GM19239 (cell line): ENCODE results near the gene TBC1D8.
A peak's percentile ranks its signal among the peaks of the same experiment; 100 is the strongest.
"Not testable (repeated sequence)": the region's sequence is repeated elsewhere in the genome, so short reads cannot be mapped to it uniquely, and the experiment has no call there.

Experiments used
- DNase-seq: peaks from one replicate; pipeline ENCODE4 v3.0.0; 2011; ENCODE audit warnings: low spot score; ENCODE audit not compliant: insufficient read length
- FAIRE-seq: peaks from 2 replicates; lab custom pipeline; 2011; peaks lifted over from hg19 to GRCh38; lab: Jason Lieb, UNC

TBC1D8 gene

DNA sequence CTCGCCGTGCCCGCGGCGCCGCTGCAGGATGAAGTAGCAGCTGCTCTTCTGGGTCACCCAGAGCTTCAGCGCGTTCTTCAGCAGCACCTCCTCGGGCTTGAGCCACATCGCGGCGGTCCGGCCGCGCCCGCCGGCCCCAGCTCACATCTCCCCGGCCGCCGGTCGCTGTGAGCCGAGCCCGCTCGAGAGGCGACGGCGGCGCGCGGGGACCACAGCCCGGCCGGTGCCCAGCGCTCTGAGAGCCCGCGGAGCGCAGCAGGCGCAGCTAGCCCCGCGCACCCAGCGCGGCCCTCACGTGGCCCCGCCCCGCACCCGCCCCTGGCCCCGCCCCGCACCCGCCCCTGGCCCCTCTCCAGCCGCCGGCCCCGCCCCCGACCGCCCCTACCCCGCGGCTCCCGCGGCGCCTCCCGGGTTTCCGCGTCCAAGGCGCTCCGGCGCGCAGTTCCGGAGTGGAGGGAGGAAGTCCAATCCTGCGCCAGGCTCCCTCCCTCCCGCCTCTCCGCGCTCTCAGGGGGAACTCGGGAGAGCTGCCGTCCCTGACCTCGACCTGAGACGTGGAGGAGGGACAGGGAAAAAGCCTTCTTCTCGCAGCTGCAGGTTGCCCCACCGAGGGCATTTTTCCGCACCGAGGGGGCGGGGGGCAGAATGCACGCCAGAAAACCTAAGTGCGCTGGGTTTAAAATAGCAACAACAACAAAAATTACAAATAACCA, at the start of gene TBC1D8:
Gene TBC1D8 (minus strand): TSS at position 237 of the 713 bp plus-strand sequence. CDS start 129 bp downstream, at position 108.
- peak; percentile 86 for DNase-seq
- FAIRE-seq, result no peak

GRCh38 chr2:101200676-101201075, 49.5 kb upstream of the TBC1D8 start:
- DNase-seq (no peak), FAIRE-seq (no peak)

DNA sequence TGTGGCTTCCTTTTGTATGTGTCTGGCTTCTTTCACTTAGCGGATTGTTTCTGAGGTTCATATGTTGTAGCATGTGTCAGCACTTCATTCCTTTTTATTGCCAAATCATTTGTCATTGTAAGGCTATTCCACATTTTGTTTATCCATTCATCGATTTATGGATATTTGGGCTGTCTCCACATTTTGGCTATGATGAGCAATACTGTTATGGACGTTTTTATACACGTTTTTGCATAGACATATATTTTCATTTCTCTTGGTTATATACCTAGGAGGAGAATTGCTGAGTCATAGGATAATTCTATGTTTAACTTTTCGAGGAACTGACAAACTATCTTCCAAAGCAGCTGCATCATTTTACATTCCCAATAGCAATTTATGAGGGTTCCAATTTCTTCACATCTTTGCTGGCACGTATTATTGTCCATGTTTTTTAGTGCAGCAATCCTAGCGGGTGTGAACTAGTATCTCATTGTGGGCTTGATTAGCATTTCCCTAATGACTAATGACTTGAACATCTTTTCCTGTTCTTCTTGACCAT, 48.1 kb upstream of the TBC1D8 start:
- FAIRE-seq (no peak), DNase-seq (no peak)

GRCh38 chr2:101197814-101198213, 46.6 kb upstream of the TBC1D8 start:
- FAIRE-seq (no peak), DNase-seq (no peak)

DNA sequence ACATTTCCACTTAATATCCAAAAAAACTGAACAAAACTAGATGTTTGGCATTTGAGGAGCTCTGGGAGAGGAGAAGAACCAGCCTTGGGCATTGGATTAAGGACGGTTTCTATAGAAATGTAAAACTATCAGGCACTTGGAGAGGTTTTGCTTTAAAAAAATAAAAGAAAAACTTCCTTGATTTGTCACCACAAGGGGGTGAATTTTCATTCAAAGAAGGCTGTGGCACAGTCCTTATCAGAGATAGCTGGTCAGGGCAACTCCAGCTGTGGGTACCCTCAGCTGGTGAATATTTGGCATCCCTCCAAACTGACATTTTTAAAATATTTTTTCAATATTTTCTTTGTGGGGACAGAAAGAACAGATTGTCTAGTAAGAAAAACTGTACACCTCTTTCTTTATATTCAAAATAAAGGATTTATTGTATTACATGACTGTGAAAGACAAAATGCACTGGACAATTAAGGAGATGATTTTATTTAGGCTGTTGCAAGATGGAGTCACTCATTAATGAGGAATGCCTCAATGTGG, 46.1 kb upstream of the TBC1D8 start:
- no peak for FAIRE-seq
- DNase-seq, result no peak

DNA sequence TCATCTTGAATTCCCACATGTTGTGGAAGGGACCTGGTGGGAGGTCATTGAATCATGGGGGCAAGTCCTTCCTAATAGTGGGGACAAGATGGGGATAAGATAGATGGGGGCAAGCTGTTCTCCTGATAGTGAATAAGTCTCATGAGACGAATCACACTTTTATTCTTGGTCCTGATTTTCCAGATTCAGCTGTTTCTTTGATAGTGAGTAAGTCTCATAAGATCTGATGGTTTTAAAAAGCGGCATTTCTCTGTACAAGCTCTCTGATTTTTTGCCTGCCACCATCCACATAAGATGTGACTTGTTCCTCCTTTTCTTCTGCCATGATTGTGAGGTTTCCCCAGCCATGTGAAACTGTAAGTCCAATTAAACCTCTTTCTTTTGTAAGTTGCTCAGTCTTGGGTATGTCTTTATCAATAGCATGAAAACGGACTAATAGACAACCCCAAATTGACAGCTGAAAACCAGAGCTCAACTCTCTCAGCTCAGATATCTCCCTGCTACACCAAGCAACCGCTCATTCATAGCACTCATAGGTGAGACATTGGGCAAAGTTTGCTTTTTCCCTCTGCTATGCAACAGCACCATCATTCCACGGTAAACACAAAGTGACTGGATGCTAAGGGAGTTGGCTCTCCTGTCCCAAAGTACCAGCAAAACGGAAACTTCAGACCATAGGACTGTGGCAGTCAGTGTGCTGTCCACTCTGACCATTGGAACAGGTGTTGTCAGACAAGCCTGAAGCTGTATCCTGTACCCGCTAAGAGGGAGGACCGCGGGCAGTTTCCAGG, 44.9 kb upstream of the TBC1D8 start:
- FAIRE-seq, result no peak
- no peak for DNase-seq

DNA sequence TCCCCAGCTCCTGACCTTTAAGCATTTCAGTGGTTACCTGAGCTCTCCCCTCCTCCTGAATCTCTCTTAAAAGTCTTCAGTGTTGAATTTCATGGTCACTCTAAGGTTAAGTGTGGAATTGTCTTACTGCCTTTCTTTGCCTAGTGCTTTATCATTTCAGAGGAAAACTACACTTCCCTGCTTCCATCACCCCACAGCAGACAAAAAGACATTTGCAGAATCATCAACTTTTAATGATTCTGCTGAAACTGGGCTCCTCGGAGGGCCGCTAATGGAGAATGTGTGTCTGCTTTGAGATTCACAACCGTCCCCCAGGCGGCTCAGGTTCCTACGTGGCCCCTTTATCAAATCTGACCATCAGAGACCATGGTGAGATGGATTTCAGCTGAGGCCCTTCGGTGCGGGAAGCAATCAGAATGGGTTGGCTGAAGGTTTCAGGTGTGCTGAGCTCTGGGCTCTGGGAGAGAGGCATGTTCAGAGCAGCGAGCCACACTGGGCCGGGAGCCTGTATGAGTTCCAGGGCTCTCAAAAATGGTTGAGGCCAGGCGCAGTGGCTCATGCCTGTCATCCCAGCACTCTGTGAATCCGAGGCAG, 41.9 kb upstream of the TBC1D8 start:
- no peak for DNase-seq
- no peak for FAIRE-seq

- FAIRE-seq (no peak), DNase-seq (no peak)
Measured at GRCh38 chr2:101190747-101191516, 39.8 kb upstream of the TBC1D8 start.

DNA sequence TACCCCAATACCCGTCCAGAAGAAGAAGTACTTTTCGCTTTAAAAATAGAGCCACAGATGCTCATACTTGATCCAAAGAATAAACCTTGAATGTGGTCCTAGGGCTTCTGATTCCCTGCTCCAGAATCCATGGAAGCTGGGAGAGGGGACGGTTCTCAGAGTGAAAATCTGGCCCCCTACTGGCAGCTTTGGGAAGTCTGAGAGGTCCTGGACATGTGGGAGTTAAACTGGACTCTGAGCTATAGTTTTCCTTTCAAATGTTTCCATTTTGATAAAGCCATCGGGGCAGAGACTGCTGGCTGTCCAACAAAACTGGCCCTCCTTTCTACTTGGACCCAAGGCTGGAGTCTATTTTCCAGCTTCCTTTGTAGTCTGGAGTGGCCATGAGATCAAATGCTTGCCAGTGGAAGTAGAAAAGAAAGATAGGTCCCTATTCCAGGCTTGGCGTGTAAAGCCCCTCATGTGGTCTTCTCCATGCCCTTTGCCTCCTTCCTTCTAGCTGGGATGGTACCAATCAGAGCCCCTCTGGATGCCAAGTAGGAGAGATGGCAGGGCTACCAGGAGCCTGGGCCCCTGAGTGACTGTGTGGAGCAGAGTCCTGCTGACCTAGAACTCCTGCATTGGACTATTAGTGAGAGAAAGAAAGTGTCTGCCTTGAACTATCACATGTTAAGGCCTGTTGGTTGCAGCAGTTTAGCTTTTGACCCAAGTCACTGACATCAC, 37.7 kb upstream of the TBC1D8 start:
- DNase-seq, result no peak
- FAIRE-seq, result no peak

DNA sequence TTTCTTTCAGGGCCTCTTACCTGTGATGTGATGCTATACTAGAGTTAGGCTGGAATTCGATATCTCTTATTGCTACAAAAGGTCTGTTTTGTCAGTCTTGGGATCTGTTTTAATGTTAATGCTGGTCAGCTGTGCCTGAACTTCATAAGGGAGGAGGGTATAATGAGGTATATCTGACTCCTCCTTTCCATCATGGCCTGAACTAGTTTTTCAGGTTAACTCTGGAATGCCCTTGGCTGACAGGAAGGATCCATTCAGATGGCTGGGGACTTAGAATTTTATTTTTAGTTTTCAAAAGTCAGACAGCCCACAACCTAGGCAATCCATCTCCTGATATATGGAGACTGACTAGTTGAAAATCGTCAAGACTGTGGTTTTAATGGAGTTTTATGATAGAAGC, 35.9 kb upstream of the TBC1D8 start:
- no peak for FAIRE-seq
- no peak for DNase-seq

- no peak for DNase-seq
- FAIRE-seq, result no peak
Measured at GRCh38 chr2:101185656-101186055, 34.5 kb upstream of the TBC1D8 start.

DNA sequence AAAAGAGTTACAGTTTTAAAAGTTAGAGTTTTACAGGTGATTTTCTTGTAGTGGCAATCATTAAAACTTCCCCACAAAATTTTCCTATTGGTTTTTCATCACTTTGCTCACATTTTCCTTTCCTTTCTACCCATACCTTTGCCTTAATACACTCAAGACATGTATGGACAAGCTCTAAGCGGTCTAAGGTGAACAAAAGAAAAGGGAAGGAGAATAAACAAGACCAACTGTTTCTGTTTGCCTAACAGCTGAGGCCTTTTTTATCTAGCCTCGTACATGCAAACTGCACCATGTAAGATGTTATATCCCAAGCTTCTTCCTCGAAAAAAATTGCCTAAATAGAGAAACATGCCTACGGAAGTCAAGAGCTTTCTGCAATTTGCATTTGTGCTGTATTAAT, 33.9 kb upstream of the TBC1D8 start:
- FAIRE-seq, result no peak
- no peak for DNase-seq

DNA sequence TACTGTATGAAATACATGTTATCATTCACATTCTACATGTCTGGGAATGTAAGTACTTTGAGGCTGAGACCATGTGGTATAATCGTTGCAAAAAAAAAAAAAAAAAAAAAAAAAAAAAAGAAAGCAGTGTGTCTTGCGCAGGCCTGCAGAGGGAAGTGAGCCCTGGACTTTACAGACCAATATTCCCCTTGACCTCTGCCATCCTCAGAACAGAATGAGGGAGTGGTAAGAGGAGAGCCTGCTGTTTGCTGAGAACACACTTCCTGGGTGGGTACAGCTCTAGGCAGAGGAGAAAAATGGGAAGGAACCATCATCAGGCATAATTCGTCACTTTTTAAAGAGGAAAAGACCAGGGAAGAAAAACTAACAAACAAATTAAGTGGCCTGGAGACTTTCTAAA, 28.8 kb upstream of the TBC1D8 start:
- no peak for FAIRE-seq
- DNase-seq, result no peak

DNA sequence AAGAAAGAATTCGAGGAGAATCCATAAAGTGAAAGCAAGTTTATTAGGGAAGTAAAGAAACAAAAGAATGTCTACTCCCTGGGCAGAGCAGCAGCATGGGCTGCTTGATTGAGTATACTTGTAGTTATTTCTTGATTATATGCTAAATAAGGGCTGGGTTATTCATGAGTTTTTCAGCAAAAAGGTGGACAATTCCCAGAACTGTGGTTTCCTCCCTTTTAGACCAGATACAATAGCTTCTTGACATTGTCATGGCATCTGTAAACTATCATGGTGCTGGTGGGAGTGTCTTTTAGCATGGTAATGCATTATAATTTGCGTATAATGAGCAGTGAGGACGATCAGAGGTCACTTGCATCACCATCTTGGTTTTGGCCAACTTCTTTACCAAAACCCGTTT, 25.6 kb upstream of the TBC1D8 start:
- DNase-seq, result no peak
- no peak for FAIRE-seq

- DNase-seq (no peak), FAIRE-seq (no peak)
Measured at GRCh38 chr2:101175991-101176390, 24.8 kb upstream of the TBC1D8 start.

- DNase-seq (no peak), FAIRE-seq (peak; percentile 23)
Measured at GRCh38 chr2:101173707-101174295, 22.6 kb upstream of the TBC1D8 start.

- not testable (repeated sequence) for DNase-seq, FAIRE-seq
Measured at GRCh38 chr2:101169822-101170221, 18.6 kb upstream of the TBC1D8 start.

DNA sequence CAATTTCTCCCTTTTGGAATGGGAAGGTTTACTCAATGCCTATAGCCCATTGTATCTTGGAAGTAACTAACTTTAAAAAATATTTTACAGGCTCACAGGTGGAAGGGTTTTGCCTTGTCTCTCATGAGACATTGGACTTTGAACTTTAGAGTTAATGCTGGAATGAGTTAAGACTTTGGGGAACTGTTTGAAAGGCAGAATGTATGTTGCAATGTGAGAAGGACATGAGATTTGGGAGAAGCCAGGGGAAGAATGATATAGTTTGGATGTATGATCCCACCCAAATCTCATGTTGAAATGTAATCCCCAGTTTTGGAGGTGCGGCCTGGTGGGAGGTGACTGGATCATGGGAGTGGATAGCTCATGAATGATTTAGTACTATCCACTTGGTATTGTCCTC, 17.5 kb upstream of the TBC1D8 start:
- DNase-seq (no peak), FAIRE-seq (no peak)

- DNase-seq, FAIRE-seq: not testable (repeated sequence)
Measured at GRCh38 chr2:101167532-101167931, 16.4 kb upstream of the TBC1D8 start.
